ENCODE results near the gene CLEC18A. TPM values are rescaled to one million over a fixed set of nuclear protein-coding genes. Genes with fewer than 3 reads are reported as not detected.
A peak's percentile ranks its signal among the peaks of the same experiment; 100 is the strongest.

CLEC18A gene
- total and polyA plus RNA-seq, 2 of the 4 experiments (the other 2 are of a cell fraction) = under 0.01 TPM; not detected in 1

- H3K4me3 ChIP-seq (ENCODE audit: insufficient read depth, low read depth, low read length) = no peak overlapping the region
- TF ChIP-seq RFX5 (IDR thresholded peaks at IDR 0.05; ENCODE audit: low read depth, low read length) = no peak
- no peak for TF ChIP-seq MAZ (IDR thresholded peaks at IDR 0.05; ENCODE audit: borderline replicate concordance, low read depth, low read length)
- TF ChIP-seq CTCF (conservative IDR thresholded peaks at IDR 0.05; ENCODE audit: low read depth, low read length) = no peak
- no peak for TF ChIP-seq NFE2L2 (IDR thresholded peaks at IDR 0.05; ENCODE audit: low read depth, low read length)
- TF ChIP-seq RAD21 (IDR thresholded peaks at IDR 0.05; ENCODE audit: low read length) = no peak
- TF ChIP-seq CHD1 (IDR thresholded peaks at IDR 0.05; ENCODE audit: low read depth, low read length) = no peak
- H4K91ac ChIP-seq (ENCODE audit: insufficient read depth, low read depth, low read length) = no peak overlapping the region
- no peak overlapping the region for H3K4me2 ChIP-seq (ENCODE audit: low read depth, low read length)
- H3K23ac ChIP-seq (ENCODE audit: low read depth, low read length) = no peak overlapping the region
- no TSS peak for BruUV-seq (replicated peaks)
- peak overlapping the region; percentile 3; the same call in 1 of the 2 replicates for H3K14ac ChIP-seq (replicated peaks; ENCODE audit: low read depth, low read length)
- POLR2A ChIA-PET (ENCODE audit: unreplicated experiment) = no interaction called here
- H2AK5ac ChIP-seq (ENCODE audit: low read depth, low read length) = 0 out of 2 replicates have a peak overlapping the region, but pooled peaks have one; percentile 13
- CTCF ChIA-PET = no interaction called here
- H4K5ac ChIP-seq (ENCODE audit: low read depth, low read length) = no peak overlapping the region
- no peak overlapping the region for H3K56ac ChIP-seq (ENCODE audit: extremely low read depth, insufficient read depth, low read length)
- no peak overlapping the region for H2BK20ac ChIP-seq (ENCODE audit: low read depth, low read length)
- in situ Hi-C loops (cut with MboI; ENCODE audit: low sequenced_read_pairs) = no loop called here
- H4K20me1 ChIP-seq (ENCODE audit: insufficient read depth, low read length) = no peaks in the 10 kb centered on the region
- H3K9me3 ChIP-seq (ENCODE audit: control insufficient read depth, insufficient read depth, low read length) = no peaks in the 10 kb centered on the region
- no peaks in the 10 kb centered on the region for H3K36me3 ChIP-seq (ENCODE audit: control insufficient read depth, insufficient read depth, low read length)
- no peak overlapping the region for H3K27ac ChIP-seq (ENCODE audit: insufficient read depth, low read length)
- H2AK9ac ChIP-seq (replicated peaks; ENCODE audit: low read depth, low read length, poor library complexity) = no peak overlapping the region
- no peak overlapping the region for H3K9ac ChIP-seq (ENCODE audit: low read depth, low read length)
- peaks cover 12% of the 10 kb centered on the region for H3K9me1 ChIP-seq (ENCODE audit: insufficient read depth, low read length)
- H3K27me3 ChIP-seq (ENCODE audit: control insufficient read depth, insufficient read depth, low read length) = no peaks in the 10 kb centered on the region
- dilution Hi-C loops (cut with HindIII; ENCODE audit: low sequenced_read_pairs, unreplicated experiment) = no loop called here
- ATAC-seq (ENCODE audit: low read depth) (no peak), DNase-seq (peak; percentile 28)
- intact Hi-C loops (cut with micrococcal nuclease) = no loop called here
- H2BK120ac ChIP-seq (ENCODE audit: low read depth, low read length) = peak overlapping the region; percentile 26; the same call in 1 of the 2 replicates
- H2BK15ac ChIP-seq (ENCODE audit: low read depth, low read length) = 0 out of 3 replicates have a peak overlapping the region, but pooled peaks have one; percentile 43
- no peak overlapping the region for H2BK5ac ChIP-seq (ENCODE audit: low read depth, low read length, poor library complexity, severe bottlenecking)
- H3K79me1 ChIP-seq (ENCODE audit: low read depth in 1 of 2, low read length in 2 of 2) = peaks cover 0 to 10% of the 10 kb centered on the region in 2 experiments; a peak in 2 of 4 replicates
- H3K4me1 ChIP-seq (ENCODE audit: control insufficient read depth, insufficient read depth, low read length) = peaks cover 20% of the 10 kb centered on the region
- no peak overlapping the region for H2AFZ ChIP-seq (replicated peaks; ENCODE audit: low read length, poor library complexity)
- H3K18ac ChIP-seq (ENCODE audit: low read depth, low read length) = no peak overlapping the region
- no peak overlapping the region for H4K8ac ChIP-seq (ENCODE audit: low read depth in 2 of 2, low read length in 2 of 2)
- H3K4ac ChIP-seq (ENCODE audit: low read depth, low read length) = 0 out of 2 replicates have a peak overlapping the region, but pooled peaks have one; percentile 7
- no CpG with 5 or more reads among the region's 2 CpGs for WGBS, 2 experiments (ENCODE audit: extremely low coverage in 2 of 2, insufficient read length in 1 of 2)
These were observed 30.0 kb upstream of the CLEC18A start for GRCh38 chr16:69921127-69921526.
